GM08714 (cell line): ENCODE data around the gene NR3C1.

Experiments used
- H3K4me3 ChIP-seq: fragments of 200-500 bp; sonication (Bioruptor generic); 2 replicates; pipeline ENCODE4 v1.5.1; 2014; ENCODE audit warnings: mild to moderate bottlenecking, low read length, inconsistent platforms
- ZNF274 ChIP-seq: IDR thresholded peaks from 2 replicates; pipeline ENCODE4 v1.6.1; 2012; ENCODE audit warnings: mild to moderate bottlenecking, low read depth, low read length

The NR3C1 gene

DNA sequence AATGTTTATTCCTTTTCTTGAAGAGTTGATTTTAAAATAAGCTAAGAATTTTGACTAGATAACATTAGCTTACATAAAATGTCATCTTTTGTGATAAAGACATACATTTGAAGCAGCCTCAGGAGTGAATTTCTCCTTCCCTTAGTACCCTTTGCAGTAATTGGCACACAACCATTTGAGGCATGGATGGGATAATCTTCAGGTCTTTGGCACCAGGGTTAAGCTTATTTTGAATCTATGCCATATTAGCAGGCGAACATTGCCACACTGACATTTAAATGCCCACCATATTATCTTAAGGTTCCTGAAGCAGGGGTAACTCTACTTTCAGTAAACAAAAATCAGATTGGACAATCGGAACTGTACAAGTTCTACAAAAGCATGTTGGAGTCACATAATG lies 126.0 kb downstream of the NR3C1 start:
- no peak for TF ChIP-seq ZNF274
- H3K4me3 ChIP-seq: no peak overlapping the region

DNA sequence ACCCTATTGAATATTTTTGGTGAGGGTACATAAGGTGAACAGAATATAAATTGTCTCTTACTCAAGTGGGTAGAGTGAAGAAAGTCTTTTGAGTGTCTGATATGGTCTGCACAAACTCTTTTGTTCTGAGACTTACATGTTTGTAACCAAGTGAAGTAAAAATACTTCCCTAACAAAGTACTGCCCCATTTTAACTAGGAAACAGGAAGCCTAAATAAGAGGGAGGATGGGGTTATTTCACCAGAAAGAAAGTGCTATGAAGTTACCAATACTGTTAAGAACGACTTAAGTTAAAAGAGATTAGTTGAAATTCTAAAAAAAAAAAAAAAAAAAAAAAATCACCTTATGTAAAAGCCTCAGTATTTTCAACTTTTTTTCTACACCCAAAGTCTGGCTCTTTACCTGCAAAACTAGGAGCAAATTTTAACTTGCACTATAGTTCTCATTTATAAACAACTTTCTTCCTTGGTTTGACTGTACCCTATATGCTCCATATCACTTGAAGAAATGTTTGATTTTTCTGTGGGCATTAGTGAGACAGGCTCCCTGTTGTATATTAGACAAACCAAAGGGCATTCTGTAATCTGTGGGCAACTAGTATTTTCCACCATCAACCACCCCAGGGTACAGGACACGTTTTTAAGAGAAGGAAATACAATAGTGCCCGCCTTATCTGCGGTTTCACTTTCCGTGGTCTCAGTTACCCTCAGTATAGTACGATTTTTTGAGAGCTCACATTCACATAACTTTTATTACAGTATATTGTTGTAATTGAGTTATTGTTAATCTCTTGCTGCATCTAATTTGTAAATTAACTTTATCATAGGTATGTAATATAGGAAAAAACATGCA lies 127.7 kb downstream of the NR3C1 start:
- H3K4me3 ChIP-seq: no peak overlapping the region
- TF ChIP-seq ZNF274: no peak

DNA sequence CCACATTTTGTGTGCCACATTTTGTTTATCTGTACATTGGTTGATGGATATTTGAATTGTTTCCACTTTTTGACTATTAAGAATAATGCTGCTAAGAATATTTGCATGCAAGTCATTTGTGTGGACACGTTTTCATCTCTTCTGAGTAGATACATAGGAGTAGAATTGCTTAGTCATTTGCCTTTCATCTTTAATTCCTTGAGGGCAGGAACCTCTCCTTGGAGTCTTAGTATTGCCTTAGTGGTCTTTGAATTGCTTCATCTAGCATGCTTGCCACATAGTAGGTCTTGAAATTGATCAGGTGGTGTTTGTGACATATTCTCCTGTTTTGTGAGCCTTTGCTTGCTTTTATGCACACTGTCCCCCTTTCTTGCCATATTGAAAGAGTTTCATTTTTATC lies 128.5 kb downstream of the NR3C1 start:
- H3K4me3 ChIP-seq: no peak overlapping the region
- no peak for TF ChIP-seq ZNF274

DNA sequence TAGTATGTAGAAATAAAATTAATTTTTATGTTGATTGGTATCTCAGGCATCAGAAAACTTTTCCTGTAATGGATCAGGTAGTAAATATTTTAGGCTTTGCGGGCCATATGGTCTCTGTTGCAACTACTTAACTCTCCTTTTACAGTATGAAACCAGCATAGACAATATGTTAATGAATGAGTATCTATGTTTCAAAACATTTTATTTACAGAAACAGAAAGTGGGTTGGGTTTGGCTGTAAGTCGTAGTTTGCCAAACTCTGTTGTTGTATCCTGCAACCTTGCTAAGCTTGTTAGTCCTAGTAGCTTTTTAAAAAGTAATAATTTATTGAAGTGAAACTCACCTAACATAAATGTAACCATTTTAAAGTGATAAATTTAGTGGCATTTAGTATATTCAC lies 132.1 kb downstream of the NR3C1 start:
- no peak for TF ChIP-seq ZNF274
- H3K4me3 ChIP-seq: no peak overlapping the region

DNA sequence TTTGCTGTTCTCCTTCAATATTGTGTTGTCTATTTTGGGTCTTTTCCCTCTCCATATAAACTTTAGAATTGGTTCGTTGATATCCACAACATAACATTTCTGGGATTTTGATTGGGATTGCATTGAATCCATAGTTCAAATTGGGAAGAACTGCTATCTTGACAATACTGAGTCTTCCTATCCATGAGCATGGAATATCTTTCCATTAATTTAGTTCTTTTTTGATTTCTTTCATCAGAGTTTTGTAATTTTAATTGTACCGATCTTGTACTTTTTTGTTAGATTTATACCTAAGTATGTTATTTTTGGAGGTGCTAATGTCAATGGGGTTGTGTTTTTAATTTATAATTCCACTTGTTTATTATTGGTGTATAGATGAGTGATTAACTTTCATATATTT lies 135.1 kb downstream of the NR3C1 start:
- no peak for TF ChIP-seq ZNF274
- H3K4me3 ChIP-seq: no peak overlapping the region

DNA sequence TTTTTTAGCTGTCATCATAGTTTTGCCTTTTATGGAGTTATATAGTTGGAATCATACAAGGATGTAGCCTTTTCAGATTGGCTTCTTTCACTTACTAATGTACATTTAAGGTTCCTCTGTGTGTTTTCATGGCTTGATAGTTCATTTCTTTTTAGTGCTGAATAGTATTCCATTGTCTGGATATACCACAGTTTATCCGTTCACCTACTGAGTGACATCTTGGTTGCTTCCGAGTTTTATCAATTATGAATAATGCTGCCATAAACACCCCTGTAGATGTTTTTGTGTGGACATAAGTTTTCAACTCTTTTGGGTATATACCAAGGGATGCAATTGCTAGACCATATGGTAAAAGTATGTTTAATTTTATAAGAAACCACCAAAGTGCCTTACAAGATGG lies 136.3 kb downstream of the NR3C1 start:
- no peak for TF ChIP-seq ZNF274
- no peak overlapping the region for H3K4me3 ChIP-seq

DNA sequence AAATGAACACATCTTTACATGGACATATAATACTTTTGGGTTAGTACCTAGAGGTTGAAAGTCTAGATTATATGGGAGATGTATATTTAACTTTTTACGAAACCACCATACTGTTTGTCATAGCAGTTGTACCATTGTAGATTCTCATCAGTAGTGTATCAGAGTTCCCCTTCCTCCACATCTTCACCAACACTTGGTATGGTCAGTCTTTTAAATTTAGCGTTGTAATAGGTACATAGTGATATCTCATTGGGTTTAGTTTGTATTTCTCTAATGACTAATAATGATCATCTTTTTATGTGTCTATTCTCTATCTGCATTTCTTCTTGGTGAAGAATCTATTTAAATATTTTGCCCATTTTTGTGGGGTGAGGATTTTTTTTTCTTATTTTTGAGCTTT lies 137.5 kb downstream of the NR3C1 start:
- H3K4me3 ChIP-seq: no peak overlapping the region
- no peak for TF ChIP-seq ZNF274

DNA sequence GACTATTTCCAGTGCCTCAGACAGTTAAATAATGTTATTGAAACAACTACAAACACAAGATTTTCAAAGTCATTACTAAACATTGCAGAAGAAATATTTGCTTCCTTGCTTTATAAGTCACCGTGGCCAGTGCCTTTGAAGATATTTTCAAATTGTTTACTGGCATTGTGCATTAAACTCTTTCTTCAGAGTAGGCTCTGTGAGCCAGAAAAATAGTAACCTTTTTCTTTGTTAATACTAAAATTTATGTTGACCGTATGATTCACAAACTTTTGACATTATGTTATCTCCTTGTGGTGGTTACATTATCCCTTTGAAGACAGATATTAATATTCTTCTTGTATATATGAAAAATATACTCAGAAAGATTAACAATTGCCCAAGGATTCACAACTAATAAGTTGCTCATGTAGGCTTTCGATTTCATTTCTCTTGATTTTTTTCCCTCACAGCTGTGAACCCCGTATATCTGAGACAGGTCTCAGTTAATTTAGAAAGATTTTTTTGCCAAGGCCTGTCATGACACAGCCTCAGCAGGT lies 140.1 kb downstream of the NR3C1 start:
- no peak for TF ChIP-seq ZNF274
- H3K4me3 ChIP-seq: no peak overlapping the region

DNA sequence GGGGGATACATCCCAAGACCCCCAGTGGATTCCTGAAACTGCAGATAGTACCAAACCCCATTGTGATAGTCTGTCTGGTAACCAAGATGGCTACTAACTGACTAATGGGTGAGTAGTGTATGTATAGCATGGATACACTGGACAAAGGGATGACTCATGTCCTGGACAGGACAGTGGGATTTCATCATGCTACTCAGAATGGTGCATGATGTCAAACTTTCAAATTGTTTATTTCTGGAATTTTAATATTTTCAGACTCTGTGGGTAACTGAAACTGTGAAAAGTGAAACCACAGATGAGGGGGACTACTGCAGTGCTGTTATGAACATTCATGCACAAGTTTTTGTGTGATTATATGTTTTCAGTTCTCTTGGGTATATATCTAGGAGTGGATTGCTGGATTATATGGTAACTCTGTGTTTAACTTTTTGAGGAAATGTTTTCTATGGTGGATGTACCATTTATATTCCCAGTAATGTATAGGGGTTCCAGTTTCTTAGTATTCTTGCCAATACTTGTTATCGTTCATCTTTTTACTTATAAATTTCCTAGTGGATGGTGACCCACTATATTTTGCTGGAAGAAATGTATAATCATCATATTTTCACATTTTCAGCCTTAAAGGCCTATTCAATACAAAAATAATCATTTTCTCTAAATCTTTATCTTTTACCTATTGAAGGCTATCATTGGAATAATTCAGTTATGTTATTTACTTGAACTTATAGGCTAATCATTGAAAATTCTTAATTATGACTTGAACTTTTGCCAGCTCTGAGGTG lies 140.9 kb downstream of the NR3C1 start:
- no peak overlapping the region for H3K4me3 ChIP-seq
- TF ChIP-seq ZNF274: no peak

DNA sequence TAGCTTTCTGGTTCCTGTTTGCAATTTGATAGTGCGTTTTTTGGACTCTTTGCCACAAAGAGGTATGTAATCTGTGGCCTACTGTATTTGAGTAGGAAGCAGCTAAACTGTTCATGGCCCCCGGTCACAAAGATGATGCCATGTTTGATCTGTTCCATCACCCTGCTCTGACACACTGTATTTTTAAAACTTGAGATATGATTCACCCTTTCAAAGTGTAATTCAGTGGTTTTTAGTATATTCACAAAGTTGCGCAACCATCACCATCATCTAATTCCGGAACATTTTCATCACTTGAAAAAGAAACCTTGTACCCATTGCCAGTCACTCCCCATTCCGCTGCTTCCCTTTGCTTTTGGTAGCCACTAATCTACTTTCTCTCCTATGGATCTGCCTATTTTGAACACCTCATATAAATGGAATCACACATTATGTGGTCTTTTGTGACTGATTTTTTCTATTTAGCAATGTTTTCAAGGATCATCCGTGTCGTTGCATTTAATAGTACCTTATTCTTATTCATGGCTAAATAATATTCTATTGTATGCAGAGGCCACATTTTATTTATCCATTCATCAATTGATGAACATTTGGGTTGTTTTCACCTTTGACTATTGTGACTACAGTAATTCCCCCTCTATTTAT lies 141.6 kb downstream of the NR3C1 start:
- no peak for TF ChIP-seq ZNF274
- H3K4me3 ChIP-seq: no peak overlapping the region

DNA sequence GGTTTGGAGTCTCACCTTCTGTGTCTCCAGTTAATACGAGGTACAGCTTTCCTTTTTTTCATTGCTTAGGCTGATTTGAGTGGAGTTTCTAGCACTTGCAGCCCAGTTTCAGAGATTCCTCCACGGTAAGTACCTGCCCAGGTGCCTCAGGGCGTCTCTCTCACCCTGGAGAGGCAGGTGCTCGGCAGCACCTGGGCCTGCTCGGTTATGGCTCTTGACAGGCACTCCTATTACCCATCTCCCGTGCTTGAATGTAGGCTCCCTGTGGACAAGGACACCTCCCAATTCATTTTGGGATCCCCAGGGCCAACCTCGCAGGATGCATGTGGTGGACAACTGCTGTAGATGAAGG lies 144.3 kb downstream of the NR3C1 start:
- no peak overlapping the region for H3K4me3 ChIP-seq
- TF ChIP-seq ZNF274: no peak

DNA sequence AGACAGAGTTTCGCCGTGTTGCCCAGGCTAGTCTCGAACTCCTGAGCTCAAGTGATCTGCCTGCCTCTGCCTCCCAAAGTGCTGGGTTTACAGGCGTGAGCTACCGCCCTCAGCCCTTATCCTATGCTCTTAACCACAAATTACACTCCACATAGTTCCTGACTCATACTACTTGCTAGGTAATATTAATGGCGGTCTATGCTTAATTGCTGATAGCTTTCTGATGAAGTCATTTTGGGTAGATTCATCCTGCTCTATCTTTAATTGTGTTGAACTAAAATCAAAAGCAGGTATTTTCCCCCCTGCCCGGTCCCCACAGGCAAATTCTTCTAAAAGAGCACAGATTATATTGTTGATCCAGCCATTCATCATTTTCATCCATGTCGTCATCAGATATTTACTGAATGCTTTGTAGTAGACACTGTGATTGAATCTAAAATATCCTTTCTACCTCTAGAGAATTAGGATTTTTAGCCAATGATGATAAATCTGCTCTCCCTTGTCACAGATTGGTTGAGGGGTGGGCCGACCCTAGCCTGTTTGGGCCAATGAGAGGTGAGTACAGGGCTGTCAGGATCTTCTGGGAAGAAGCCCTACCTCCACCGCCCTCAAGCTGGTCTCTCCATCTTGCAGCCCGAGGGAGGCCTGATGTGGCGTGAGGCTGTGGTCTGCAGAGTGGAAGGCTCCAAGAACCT lies 144.8 kb downstream of the NR3C1 start:
- TF ChIP-seq ZNF274: no peak
- no peak overlapping the region for H3K4me3 ChIP-seq

DNA sequence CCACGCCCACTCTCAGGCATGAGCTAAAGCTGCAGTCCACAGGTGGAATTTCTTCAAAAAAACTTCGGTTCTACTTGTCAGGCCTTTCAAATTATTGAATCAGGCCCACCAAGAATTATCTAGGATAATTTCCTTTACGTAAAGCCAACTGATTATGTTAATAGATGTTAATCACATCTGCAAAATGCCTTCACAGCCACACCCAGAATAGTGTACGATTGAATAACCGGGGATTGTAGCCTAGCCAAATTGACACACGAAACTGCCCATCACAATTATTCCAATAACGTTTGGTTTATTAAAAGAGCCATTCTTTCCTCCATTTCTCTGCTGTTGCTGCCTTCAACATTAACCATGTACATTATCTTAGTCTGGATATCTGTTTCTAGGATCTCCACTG lies 148.7 kb downstream of the NR3C1 start:
- no peak for TF ChIP-seq ZNF274
- H3K4me3 ChIP-seq: no peak overlapping the region

DNA sequence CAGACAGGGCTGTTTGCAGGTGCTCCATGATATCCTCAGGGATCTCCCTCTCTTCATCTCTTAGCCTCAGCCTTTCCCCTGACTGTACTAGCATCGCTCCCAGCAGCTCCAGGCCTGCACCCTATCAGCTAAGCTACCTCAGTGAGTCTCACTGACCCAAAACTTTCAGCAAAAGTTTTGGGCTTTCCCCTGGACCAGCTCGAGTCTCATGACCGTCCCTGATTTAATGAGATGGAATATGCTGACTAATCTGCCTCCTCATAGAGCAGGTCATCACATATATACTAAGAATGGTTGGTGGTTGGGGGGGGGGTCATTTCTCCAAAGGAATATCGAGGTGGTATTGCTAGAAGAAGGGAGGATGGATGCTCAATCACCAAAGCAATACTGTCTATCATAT lies 151.5 kb downstream of the NR3C1 start:
- no peak for TF ChIP-seq ZNF274
- no peak overlapping the region for H3K4me3 ChIP-seq
